Gastroesophageal sphincter (tissue), 3 donors: Measurements from ENCODE around the gene MTFP1.

ENCODE experiments used
- CTCF ChIP-seq, 4 experiments: fragments of 200-600 bp in 2 of 4; fragments of 450-650 bp in 2 of 4; sonication (generic) in 1 of 4; IDR thresholded peaks; one replicate each; pipeline ENCODE4 v1.5.1; 2017 to 2019; ENCODE audit warnings: antibody characterized with exemption in 4 of 4, mild to moderate bottlenecking in 2 of 4, moderate library complexity in 2 of 4
- EP300 ChIP-seq: sonication (generic); formaldehyde crosslinking; IDR thresholded peaks from one replicate; pipeline ENCODE4 v1.6.1; 2017; ENCODE audit warnings: antibody characterized with exemption, mild to moderate bottlenecking

- TF ChIP-seq EP300 (no peak), CTCF (IDR thresholded peaks at IDR 0.05) (no peak)
These were observed 27.3 kb downstream of the MTFP1 start for GRCh38 chr22:30452861-30453260.
